ENCODE measurements around the gene PPM1L. TPM values are rescaled to one million over a fixed set of nuclear protein-coding genes. Genes with fewer than 3 reads are reported as not detected.

The PPM1L gene
- polyA plus RNA-seq, 3 donors: 5.5 to 9.9 (median 7.8) TPM

GRCh38 chr3:160806686-160807085, 50.7 kb downstream of the PPM1L start:
- no peak for TF ChIP-seq CTCF (IDR thresholded peaks at IDR 0.05)
- Histone ChIP-seq H2AFZ (ENCODE audit: insufficient read depth, low read depth, low read length, poor library complexity, severe bottlenecking) (no peak overlapping the region), H4K20me1 (ENCODE audit: insufficient read depth, low read length) (peaks cover 4% of the 10 kb centered on the region), H3K27ac (ENCODE audit: low read depth in 1 of 2, low read length in 2 of 2) (no peak overlapping the region), H3K4me1 (ENCODE audit: control insufficient read depth in 1 of 2, insufficient read depth in 2 of 2, low read length in 2 of 2) (peaks cover 24 to 25% of the 10 kb centered on the region in 2 donors), H3K4me2 (replicated peaks; ENCODE audit: extremely low read depth, low read length, poor library complexity, severe bottlenecking) (no peak overlapping the region), H3K4me3 (replicated peaks in 1 of 3; ENCODE audit: low read depth in 2 of 3, low read length in 3 of 3) (no peak overlapping the region), H3K27me3 (ENCODE audit: control insufficient read depth in 2 of 2, insufficient read depth in 2 of 2, low read length in 2 of 2) (no peaks in the 10 kb centered on the region), H3K9ac (ENCODE audit: insufficient read depth, low read length, poor library complexity, severe bottlenecking) (no peak overlapping the region), H3K79me2 (ENCODE audit: insufficient read depth, low read length) (no peaks in the 10 kb centered on the region), H3K36me3 (replicated peaks in 1 of 2; ENCODE audit: control insufficient read depth in 1 of 2, insufficient read depth in 2 of 2, low read length in 2 of 2) (no peaks in the 10 kb centered on the region), H3K9me3 (replicated peaks in 1 of 2; ENCODE audit: control insufficient read depth in 1 of 2, insufficient read depth in 1 of 2, low read length in 2 of 2) (no peaks in the 10 kb centered on the region)
- intact Hi-C loops (cut with micrococcal nuclease): no loop called here
- no peak overlapping the region for H3K4me3 Mint-ChIP-seq
- WGBS (ENCODE audit: insufficient coverage): 95% methylated on average over 2 of the region's 3 CpGs
- peaks cover 34% of the 10 kb centered on the region for H3K4me1 Mint-ChIP-seq
- DNase-seq: no peak
- H3K9me3 Mint-ChIP-seq: no peaks in the 10 kb centered on the region
- peak overlapping the region in 1 of 7 donors; percentile 37 for H3K27ac Mint-ChIP-seq
- H3K36me3 Mint-ChIP-seq: no peaks in the 10 kb centered on the region
- peaks cover 1 to 2% (median 1%) of the 10 kb centered on the region in 3 donors for H3K27me3 Mint-ChIP-seq (ENCODE audit: low read depth in 3 of 3)

GRCh38 chr3:160808838-160809237, 52.8 kb downstream of the PPM1L start:
- Histone ChIP-seq H2AFZ (ENCODE audit: insufficient read depth, low read depth, low read length, poor library complexity, severe bottlenecking) (no peak overlapping the region), H3K4me1 (ENCODE audit: control insufficient read depth in 1 of 2, insufficient read depth in 2 of 2, low read length in 2 of 2) (peaks cover 10 to 11% of the 10 kb centered on the region in 2 donors), H3K9me3 (replicated peaks in 1 of 2; ENCODE audit: control insufficient read depth in 1 of 2, insufficient read depth in 1 of 2, low read length in 2 of 2) (no peaks in the 10 kb centered on the region), H3K36me3 (replicated peaks in 1 of 2; ENCODE audit: control insufficient read depth in 1 of 2, insufficient read depth in 2 of 2, low read length in 2 of 2) (no peaks in the 10 kb centered on the region), H4K20me1 (ENCODE audit: insufficient read depth, low read length) (peaks cover 4% of the 10 kb centered on the region), H3K79me2 (ENCODE audit: insufficient read depth, low read length) (no peaks in the 10 kb centered on the region), H3K27ac (ENCODE audit: low read depth in 1 of 2, low read length in 2 of 2) (no peak overlapping the region), H3K27me3 (ENCODE audit: control insufficient read depth in 2 of 2, insufficient read depth in 2 of 2, low read length in 2 of 2) (no peaks in the 10 kb centered on the region), H3K4me2 (replicated peaks; ENCODE audit: extremely low read depth, low read length, poor library complexity, severe bottlenecking) (no peak overlapping the region), H3K9ac (ENCODE audit: insufficient read depth, low read length, poor library complexity, severe bottlenecking) (no peak overlapping the region), H3K4me3 (replicated peaks in 1 of 3; ENCODE audit: low read depth in 2 of 3, low read length in 3 of 3) (no peak overlapping the region)
- Mint-ChIP-seq H3K27me3 (ENCODE audit: low read depth in 3 of 3) (peaks cover 1 to 2% (median 1%) of the 10 kb centered on the region in 3 donors), H3K27ac (peak overlapping the region in 1 of 7 donors; percentile 9), H3K4me3 (no peak overlapping the region), H3K9me3 (no peaks in the 10 kb centered on the region), H3K4me1 (peaks cover 19% of the 10 kb centered on the region), H3K36me3 (no peaks in the 10 kb centered on the region)
- WGBS (ENCODE audit: insufficient coverage): 100% methylated on average over 1 of the region's 3 CpGs
- no peak for DNase-seq
- intact Hi-C loops (cut with micrococcal nuclease): no loop called here
- no peak for TF ChIP-seq CTCF (IDR thresholded peaks at IDR 0.05)
